ENCODE measurements around the gene PANX2. TPM values are rescaled to one million over a fixed set of nuclear protein-coding genes. Genes with fewer than 3 reads are reported as not detected.

PANX2 gene
- total and polyA plus RNA-seq, 2 of the 4 experiments (the other 2 are of a cell fraction): 0.18 to 1.7 TPM

DNA sequence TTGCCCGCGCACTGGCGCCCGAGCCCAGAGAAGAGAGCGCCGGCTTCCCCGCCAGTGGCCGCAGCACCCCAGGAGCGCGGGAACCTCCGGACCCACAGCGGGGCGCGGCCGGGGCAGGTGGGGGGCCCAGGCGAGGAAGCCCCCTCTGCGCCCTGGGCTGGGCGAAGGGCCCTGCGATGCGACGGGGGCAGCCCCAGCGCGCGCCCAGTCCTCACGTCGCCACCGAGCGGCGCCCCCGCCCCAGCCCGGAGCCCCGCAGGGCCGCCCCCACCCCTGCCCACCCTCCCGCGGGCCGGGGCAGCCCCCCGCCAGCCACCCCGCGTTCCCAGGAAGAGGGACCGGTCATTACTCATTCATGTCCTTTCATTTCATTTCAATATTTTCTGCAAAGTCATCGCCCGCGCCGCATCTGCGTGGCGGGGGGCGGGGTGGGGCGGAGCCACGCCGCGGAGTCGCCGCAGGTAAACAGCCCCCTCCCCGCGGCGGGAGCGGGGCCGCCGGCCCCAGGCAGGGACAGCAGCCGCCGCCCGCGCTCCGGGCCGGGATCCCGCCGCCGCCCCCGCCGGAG, 673 bp upstream of the PANX2 start:
- Histone ChIP-seq H4K5ac (ENCODE audit: low read depth, low read length) (no peak overlapping the region), H3K9me3 (ENCODE audit: control insufficient read depth, insufficient read depth, low read length) (no peaks in the 10 kb centered on the region), H3K27me3 (ENCODE audit: control insufficient read depth, insufficient read depth, low read length) (peaks cover 27% of the 10 kb centered on the region), H3K14ac (replicated peaks; ENCODE audit: low read depth, low read length) (no peak overlapping the region), H2BK20ac (ENCODE audit: low read depth, low read length) (no peak overlapping the region), H4K91ac (ENCODE audit: insufficient read depth, low read depth, low read length) (no peak overlapping the region), H3K4me1 (ENCODE audit: control insufficient read depth, insufficient read depth, low read length) (no peaks in the 10 kb centered on the region), H3K4ac (ENCODE audit: low read depth, low read length) (no peak overlapping the region), H3K4me3 (ENCODE audit: insufficient read depth, low read depth, low read length) (peak overlapping the region; percentile 66), H4K20me1 (ENCODE audit: insufficient read depth, low read length) (no peaks in the 10 kb centered on the region), H3K9ac (ENCODE audit: low read depth, low read length) (peak overlapping the region; percentile 37; the same call in 1 of the 2 replicates), H2AK5ac (ENCODE audit: low read depth, low read length) (no peak overlapping the region), H2AFZ (replicated peaks; ENCODE audit: low read length, poor library complexity) (peak overlapping the region; percentile 80), H2BK120ac (ENCODE audit: low read depth, low read length) (no peak overlapping the region), H2BK15ac (ENCODE audit: low read depth, low read length) (no peak overlapping the region), H3K79me1 (ENCODE audit: low read depth in 1 of 2, low read length in 2 of 2) (no peaks in the 10 kb centered on the region), H3K36me3 (ENCODE audit: control insufficient read depth, insufficient read depth, low read length) (no peaks in the 10 kb centered on the region; the same call in 1 of the 2 replicates), H4K8ac (ENCODE audit: low read depth in 2 of 2, low read length in 2 of 2) (no peak overlapping the region), H2BK5ac (ENCODE audit: low read depth, low read length, poor library complexity, severe bottlenecking) (no peak overlapping the region), H3K18ac (ENCODE audit: low read depth, low read length) (no peak overlapping the region), H3K4me2 (ENCODE audit: low read depth, low read length) (peak overlapping the region; percentile 65), H3K27ac (ENCODE audit: insufficient read depth, low read length) (no peak overlapping the region), H3K56ac (ENCODE audit: extremely low read depth, insufficient read depth, low read length) (no peak overlapping the region), H3K9me1 (ENCODE audit: insufficient read depth, low read length) (no peaks in the 10 kb centered on the region), H3K23ac (ENCODE audit: low read depth, low read length) (no peak overlapping the region), H2AK9ac (replicated peaks; ENCODE audit: low read depth, low read length, poor library complexity) (no peak overlapping the region)
- WGBS, 2 experiments (ENCODE audit: extremely low coverage in 2 of 2, insufficient read length in 1 of 2): 5% methylated on average over 24 of the region's 70 CpGs; no CpG with 5 or more reads in 1 of the 2 experiments
- TF ChIP-seq MAZ (IDR thresholded peaks at IDR 0.05; ENCODE audit: borderline replicate concordance, low read depth, low read length): 0 out of 2 replicates have a peak, but pooled peaks have one; percentile 31
- TF ChIP-seq RFX5 (IDR thresholded peaks at IDR 0.05; ENCODE audit: low read depth, low read length): no peak
- TF ChIP-seq MXI1 (IDR thresholded peaks at IDR 0.05; ENCODE audit: borderline replicate concordance, low read depth, low read length): no peak
- TF ChIP-seq CEBPB (IDR thresholded peaks at IDR 0.05; ENCODE audit: low read depth, low read length): no peak
- TF ChIP-seq, protein P1, sequence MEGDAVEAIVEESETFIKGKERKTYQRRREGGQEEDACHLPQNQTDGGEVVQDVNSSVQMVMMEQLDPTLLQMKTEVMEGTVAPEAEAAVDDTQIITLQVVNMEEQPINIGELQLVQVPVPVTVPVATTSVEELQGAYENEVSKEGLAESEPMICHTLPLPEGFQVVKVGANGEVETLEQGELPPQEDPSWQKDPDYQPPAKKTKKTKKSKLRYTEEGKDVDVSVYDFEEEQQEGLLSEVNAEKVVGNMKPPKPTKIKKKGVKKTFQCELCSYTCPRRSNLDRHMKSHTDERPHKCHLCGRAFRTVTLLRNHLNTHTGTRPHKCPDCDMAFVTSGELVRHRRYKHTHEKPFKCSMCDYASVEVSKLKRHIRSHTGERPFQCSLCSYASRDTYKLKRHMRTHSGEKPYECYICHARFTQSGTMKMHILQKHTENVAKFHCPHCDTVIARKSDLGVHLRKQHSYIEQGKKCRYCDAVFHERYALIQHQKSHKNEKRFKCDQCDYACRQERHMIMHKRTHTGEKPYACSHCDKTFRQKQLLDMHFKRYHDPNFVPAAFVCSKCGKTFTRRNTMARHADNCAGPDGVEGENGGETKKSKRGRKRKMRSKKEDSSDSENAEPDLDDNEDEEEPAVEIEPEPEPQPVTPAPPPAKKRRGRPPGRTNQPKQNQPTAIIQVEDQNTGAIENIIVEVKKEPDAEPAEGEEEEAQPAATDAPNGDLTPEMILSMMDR (conservative IDR thresholded peaks at IDR 0.05; ENCODE audit: low read depth, low read length): no peak
- TF ChIP-seq RAD21 (IDR thresholded peaks at IDR 0.05; ENCODE audit: low read length): no peak
- TF ChIP-seq SMC3 (IDR thresholded peaks at IDR 0.05; ENCODE audit: low read depth, low read length): no peak
- TF ChIP-seq FOS (IDR thresholded peaks at IDR 0.05; ENCODE audit: low read depth, low read length): no peak
- no peak for TF ChIP-seq CHD1 (IDR thresholded peaks at IDR 0.05; ENCODE audit: low read depth, low read length)
- TF ChIP-seq POLR2A (IDR thresholded peaks at IDR 0.05; ENCODE audit: low read depth, low read length): no peak
- TF ChIP-seq, protein P2, sequence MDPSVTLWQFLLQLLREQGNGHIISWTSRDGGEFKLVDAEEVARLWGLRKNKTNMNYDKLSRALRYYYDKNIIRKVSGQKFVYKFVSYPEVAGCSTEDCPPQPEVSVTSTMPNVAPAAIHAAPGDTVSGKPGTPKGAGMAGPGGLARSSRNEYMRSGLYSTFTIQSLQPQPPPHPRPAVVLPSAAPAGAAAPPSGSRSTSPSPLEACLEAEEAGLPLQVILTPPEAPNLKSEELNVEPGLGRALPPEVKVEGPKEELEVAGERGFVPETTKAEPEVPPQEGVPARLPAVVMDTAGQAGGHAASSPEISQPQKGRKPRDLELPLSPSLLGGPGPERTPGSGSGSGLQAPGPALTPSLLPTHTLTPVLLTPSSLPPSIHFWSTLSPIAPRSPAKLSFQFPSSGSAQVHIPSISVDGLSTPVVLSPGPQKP (IDR thresholded peaks at IDR 0.05; ENCODE audit: borderline replicate concordance, low read depth, low read length): no peak
- peak; percentile 86 for TF ChIP-seq NFE2L2 (IDR thresholded peaks at IDR 0.05; ENCODE audit: low read depth, low read length)
- no peak for TF ChIP-seq BHLHE40 (IDR thresholded peaks at IDR 0.05; ENCODE audit: low read depth, low read length)
- no peak for TF ChIP-seq RCOR1 (IDR thresholded peaks at IDR 0.05; ENCODE audit: insufficient replicate concordance, low read length)
- no peak for TF ChIP-seq MAFK (IDR thresholded peaks at IDR 0.05; ENCODE audit: low read depth, low read length)
- POLR2A ChIA-PET (ENCODE audit: unreplicated experiment): no interaction called here
- DNase-seq (no peak), ATAC-seq (ENCODE audit: low read depth) (peak; percentile 56)
- dilution Hi-C loops (cut with HindIII; ENCODE audit: low sequenced_read_pairs, unreplicated experiment) (no loop called here), in situ Hi-C loops (cut with MboI; ENCODE audit: low sequenced_read_pairs) (no loop called here), intact Hi-C loops (cut with micrococcal nuclease) (no loop called here)
- no TSS peak for BruUV-seq (replicated peaks)
- CTCF ChIA-PET: no interaction called here

Data from IMR-90 (cell line).